Measurements from ENCODE around the gene SPTA1.

DNA sequence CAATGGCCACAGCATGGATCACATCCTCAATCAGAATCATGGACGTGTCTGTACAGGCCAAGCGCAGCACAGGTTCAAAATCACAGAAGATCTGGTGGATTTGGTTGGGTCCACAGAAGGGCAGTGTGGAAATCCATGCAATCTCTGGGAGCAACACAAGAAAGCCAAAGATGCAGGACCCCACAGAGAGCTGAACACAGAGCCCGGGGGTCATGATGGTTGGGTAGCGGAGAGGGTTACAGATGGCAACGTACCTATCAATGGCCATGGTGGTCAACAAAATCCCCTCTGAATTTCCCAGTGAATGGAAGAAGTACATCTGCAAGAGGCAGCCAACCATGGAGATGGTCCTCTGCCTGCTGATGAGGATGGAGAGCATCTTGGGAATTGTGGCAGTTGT lies 37.9 kb upstream of the SPTA1 start:
- TF ChIP-seq, protein P1, sequence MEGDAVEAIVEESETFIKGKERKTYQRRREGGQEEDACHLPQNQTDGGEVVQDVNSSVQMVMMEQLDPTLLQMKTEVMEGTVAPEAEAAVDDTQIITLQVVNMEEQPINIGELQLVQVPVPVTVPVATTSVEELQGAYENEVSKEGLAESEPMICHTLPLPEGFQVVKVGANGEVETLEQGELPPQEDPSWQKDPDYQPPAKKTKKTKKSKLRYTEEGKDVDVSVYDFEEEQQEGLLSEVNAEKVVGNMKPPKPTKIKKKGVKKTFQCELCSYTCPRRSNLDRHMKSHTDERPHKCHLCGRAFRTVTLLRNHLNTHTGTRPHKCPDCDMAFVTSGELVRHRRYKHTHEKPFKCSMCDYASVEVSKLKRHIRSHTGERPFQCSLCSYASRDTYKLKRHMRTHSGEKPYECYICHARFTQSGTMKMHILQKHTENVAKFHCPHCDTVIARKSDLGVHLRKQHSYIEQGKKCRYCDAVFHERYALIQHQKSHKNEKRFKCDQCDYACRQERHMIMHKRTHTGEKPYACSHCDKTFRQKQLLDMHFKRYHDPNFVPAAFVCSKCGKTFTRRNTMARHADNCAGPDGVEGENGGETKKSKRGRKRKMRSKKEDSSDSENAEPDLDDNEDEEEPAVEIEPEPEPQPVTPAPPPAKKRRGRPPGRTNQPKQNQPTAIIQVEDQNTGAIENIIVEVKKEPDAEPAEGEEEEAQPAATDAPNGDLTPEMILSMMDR (IDR thresholded peaks at IDR 0.05; ENCODE audit: low read depth, low read length, missing input control), result no peak
- no peak for TF ChIP-seq NR2F2 (IDR thresholded peaks at IDR 0.05)
- TF ChIP-seq, protein P2, sequence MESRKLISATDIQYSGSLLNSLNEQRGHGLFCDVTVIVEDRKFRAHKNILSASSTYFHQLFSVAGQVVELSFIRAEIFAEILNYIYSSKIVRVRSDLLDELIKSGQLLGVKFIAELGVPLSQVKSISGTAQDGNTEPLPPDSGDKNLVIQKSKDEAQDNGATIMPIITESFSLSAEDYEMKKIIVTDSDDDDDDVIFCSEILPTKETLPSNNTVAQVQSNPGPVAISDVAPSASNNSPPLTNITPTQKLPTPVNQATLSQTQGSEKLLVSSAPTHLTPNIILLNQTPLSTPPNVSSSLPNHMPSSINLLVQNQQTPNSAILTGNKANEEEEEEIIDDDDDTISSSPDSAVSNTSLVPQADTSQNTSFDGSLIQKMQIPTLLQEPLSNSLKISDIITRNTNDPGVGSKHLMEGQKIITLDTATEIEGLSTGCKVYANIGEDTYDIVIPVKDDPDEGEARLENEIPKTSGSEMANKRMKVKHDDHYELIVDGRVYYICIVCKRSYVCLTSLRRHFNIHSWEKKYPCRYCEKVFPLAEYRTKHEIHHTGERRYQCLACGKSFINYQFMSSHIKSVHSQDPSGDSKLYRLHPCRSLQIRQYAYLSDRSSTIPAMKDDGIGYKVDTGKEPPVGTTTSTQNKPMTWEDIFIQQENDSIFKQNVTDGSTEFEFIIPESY (IDR thresholded peaks at IDR 0.05), result no peak
- TF ChIP-seq, protein P3, sequence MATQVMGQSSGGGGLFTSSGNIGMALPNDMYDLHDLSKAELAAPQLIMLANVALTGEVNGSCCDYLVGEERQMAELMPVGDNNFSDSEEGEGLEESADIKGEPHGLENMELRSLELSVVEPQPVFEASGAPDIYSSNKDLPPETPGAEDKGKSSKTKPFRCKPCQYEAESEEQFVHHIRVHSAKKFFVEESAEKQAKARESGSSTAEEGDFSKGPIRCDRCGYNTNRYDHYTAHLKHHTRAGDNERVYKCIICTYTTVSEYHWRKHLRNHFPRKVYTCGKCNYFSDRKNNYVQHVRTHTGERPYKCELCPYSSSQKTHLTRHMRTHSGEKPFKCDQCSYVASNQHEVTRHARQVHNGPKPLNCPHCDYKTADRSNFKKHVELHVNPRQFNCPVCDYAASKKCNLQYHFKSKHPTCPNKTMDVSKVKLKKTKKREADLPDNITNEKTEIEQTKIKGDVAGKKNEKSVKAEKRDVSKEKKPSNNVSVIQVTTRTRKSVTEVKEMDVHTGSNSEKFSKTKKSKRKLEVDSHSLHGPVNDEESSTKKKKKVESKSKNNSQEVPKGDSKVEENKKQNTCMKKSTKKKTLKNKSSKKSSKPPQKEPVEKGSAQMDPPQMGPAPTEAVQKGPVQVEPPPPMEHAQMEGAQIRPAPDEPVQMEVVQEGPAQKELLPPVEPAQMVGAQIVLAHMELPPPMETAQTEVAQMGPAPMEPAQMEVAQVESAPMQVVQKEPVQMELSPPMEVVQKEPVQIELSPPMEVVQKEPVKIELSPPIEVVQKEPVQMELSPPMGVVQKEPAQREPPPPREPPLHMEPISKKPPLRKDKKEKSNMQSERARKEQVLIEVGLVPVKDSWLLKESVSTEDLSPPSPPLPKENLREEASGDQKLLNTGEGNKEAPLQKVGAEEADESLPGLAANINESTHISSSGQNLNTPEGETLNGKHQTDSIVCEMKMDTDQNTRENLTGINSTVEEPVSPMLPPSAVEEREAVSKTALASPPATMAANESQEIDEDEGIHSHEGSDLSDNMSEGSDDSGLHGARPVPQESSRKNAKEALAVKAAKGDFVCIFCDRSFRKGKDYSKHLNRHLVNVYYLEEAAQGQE (IDR thresholded peaks at IDR 0.05), result no peak
- no peak for TF ChIP-seq FOXA2 (IDR thresholded peaks at IDR 0.05)
- TF ChIP-seq, protein P4, sequence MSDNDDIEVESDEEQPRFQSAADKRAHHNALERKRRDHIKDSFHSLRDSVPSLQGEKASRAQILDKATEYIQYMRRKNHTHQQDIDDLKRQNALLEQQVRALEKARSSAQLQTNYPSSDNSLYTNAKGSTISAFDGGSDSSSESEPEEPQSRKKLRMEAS (IDR thresholded peaks at IDR 0.05), result no peak

All from liver (tissue), 3 donors.